ENCODE measurements around the gene NEURL2.

DNA sequence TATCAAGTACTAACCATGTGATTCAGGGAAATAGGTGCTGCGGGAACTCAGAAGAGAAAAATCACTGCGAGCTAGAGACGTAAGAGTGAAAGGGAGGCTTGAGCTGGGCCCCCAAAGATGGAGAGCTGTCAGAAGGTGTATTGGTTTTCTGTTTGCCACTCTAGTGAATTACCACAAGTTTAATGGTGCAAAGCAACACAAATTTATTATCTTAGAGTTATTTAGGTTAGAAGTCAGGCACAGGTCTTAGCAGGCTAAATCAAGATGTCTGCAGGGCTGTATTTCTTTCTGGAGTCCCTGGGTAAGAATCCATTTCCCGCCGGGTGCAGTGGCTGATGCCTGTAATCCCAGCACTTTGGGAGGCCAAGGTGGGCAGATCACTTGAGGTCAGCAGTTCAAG, 31.1 kb downstream of the NEURL2 start:
- TF ChIP-seq, protein P1, sequence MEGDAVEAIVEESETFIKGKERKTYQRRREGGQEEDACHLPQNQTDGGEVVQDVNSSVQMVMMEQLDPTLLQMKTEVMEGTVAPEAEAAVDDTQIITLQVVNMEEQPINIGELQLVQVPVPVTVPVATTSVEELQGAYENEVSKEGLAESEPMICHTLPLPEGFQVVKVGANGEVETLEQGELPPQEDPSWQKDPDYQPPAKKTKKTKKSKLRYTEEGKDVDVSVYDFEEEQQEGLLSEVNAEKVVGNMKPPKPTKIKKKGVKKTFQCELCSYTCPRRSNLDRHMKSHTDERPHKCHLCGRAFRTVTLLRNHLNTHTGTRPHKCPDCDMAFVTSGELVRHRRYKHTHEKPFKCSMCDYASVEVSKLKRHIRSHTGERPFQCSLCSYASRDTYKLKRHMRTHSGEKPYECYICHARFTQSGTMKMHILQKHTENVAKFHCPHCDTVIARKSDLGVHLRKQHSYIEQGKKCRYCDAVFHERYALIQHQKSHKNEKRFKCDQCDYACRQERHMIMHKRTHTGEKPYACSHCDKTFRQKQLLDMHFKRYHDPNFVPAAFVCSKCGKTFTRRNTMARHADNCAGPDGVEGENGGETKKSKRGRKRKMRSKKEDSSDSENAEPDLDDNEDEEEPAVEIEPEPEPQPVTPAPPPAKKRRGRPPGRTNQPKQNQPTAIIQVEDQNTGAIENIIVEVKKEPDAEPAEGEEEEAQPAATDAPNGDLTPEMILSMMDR (IDR thresholded peaks at IDR 0.05), result no peak
- TF ChIP-seq POLR2AphosphoS5 (IDR thresholded peaks at IDR 0.05), result no peak
- TF ChIP-seq POLR2A (IDR thresholded peaks at IDR 0.05), result no peak
